Caco-2 (cell line): Measurements from ENCODE around the gene KLHL13. TPM values are rescaled to one million over a fixed set of nuclear protein-coding genes. Genes with fewer than 3 reads are reported as not detected.

Source experiments
- BruUV-seq: library from RNA; stranded (reverse); fragments of 400-500 nt; replicated peaks from 2 replicates; lab custom pipeline; 2021; lab: Mats Ljungman, UMichigan
- CTCF ChIA-PET: fragments of 300-600 bp; sonication (Branson Sonifier 250); formaldehyde crosslinking; loops from one replicate; lab custom pipeline; 2022; ENCODE audit warnings: antibody characterized with exemption; lab: Charles Lee
- POLR2A ChIA-PET: fragments of 300-600 bp; sonication (Branson Sonifier 250); formaldehyde crosslinking; loops from one replicate; lab custom pipeline; 2022; ENCODE audit warnings: antibody characterized with exemption; lab: Charles Lee
- DNase-seq, 2 experiments: peaks; one replicate each; pipeline versions ENCODE4 v3.0.0 to v3.0.0-alpha.2; 2020 to 2022
- H3K27me3 ChIP-seq: replicated peaks from 2 replicates; pipeline ENCODE4 v1.6.0; 2011; ENCODE audit warnings: low read length; ENCODE audit not compliant: control insufficient read depth, insufficient read depth
- H3K36me3 ChIP-seq: 2 replicates; pipeline ENCODE4 v1.5.1; 2011; ENCODE audit warnings: low read length; ENCODE audit not compliant: control insufficient read depth, insufficient read depth
- H3K4me1 ChIP-seq: fragments of 250-450 bp; sonication (Bioruptor Pico); 2 replicates; pipeline ENCODE4 v1.5.1; 2020; ENCODE audit warnings: mild to moderate bottlenecking
- H3K4me3 ChIP-seq: 2 replicates; pipeline ENCODE4 v1.5.1; 2011; ENCODE audit warnings: low read depth, mild to moderate bottlenecking, control low read depth, low read length
- H3K9me3 ChIP-seq: fragments of 250-450 bp; sonication (Bioruptor Pico); 2 replicates; pipeline ENCODE4 v1.5.1; 2020; ENCODE audit warnings: mild to moderate bottlenecking, moderate library complexity
- H3K27ac Mint-ChIP-seq: one replicate; pipeline ENCODE4 v1.8.0; 2022; ENCODE audit warnings: mixed read lengths; ENCODE audit not compliant: unreplicated experiment
- H3K27me3 Mint-ChIP-seq: one replicate; pipeline ENCODE4 v1.8.0; 2022; ENCODE audit warnings: mixed read lengths; ENCODE audit not compliant: insufficient read depth, unreplicated experiment
- H3K36me3 Mint-ChIP-seq: one replicate; pipeline ENCODE4 v1.8.0; 2022; ENCODE audit warnings: mild to moderate bottlenecking, mixed read lengths; ENCODE audit not compliant: insufficient read depth, unreplicated experiment
- H3K4me1 Mint-ChIP-seq: one replicate; pipeline ENCODE4 v1.8.0; 2022; ENCODE audit warnings: low read depth, mixed read lengths; ENCODE audit not compliant: unreplicated experiment
- H3K4me3 Mint-ChIP-seq: one replicate; pipeline ENCODE4 v1.8.0; 2022; ENCODE audit warnings: mild to moderate bottlenecking, moderate library complexity, mixed read lengths; ENCODE audit not compliant: unreplicated experiment
- H3K9me3 Mint-ChIP-seq: one replicate; pipeline ENCODE4 v1.8.0; 2022; ENCODE audit warnings: mixed read lengths; ENCODE audit not compliant: unreplicated experiment
- CTCF ChIP-seq, 2 experiments: fragments of 200-600 bp in 1 of 2; IDR thresholded peaks; 1 replicate in 1 of 2; 2 replicates in 1 of 2; pipeline versions ENCODE4 v1.5.1 to v1.8.0; 2011 to 2022; ENCODE audit warnings: antibody characterized with exemption in 1 of 2, control low read depth in 1 of 2, inconsistent platforms in 1 of 2, low read depth in 1 of 2, low read length in 1 of 2, mild to moderate bottlenecking in 1 of 2, moderate library complexity in 1 of 2; ENCODE audit not compliant: insufficient read depth in 1 of 2, severe bottlenecking in 1 of 2, unreplicated experiment in 1 of 2
- intact Hi-C: fragments of 100-400 bp; cut with micrococcal nuclease; formaldehyde crosslinking; loops from one replicate; pipeline ENCODE4 v1.10.0; 2022; ENCODE audit not compliant: unreplicated experiment
- total RNA-seq: library from RNA; stranded (reverse); gene quantifications from 2 replicates; pipeline ENCODE4 v1.2.3, GENCODE V29; 2022

KLHL13 gene
- total RNA-seq, 1 experiment from 2014 or later = 9.1 TPM

DNA sequence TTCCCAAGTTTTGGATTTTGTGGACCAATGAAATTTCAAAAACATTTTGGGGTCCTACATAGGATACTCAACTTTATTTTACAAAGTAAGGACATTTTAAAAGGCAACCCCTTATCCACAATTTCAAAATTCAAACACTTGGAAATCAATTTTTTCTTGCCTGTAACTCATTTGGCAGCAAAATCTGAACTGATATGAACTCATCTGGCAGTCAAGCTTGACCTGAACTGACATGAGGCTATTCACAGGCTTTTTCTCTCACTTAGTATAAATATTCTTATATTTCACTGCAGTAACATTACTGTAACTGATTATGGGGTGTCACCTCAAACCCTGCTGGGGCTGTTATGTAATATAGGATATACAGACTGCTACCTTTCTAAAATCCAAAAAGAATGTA is 116.1 kb downstream of the KLHL13 start:
- intact Hi-C loops = no loop called here
- ChIA-PET CTCF (no interaction called here), POLR2A (no interaction called here)
- Mint-ChIP-seq H3K27me3 (no peaks in the 10 kb centered on the region), H3K4me3 (no peak overlapping the region), H3K4me1 (no peaks in the 10 kb centered on the region), H3K36me3 (no peaks in the 10 kb centered on the region), H3K27ac (no peak overlapping the region), H3K9me3 (no peaks in the 10 kb centered on the region)
- BruUV-seq = no TSS peak
- Histone ChIP-seq H3K27me3 (no peaks in the 10 kb centered on the region), H3K9me3 (no peaks in the 10 kb centered on the region), H3K4me1 (no peaks in the 10 kb centered on the region), H3K4me3 (no peak overlapping the region), H3K36me3 (no peaks in the 10 kb centered on the region)
- no peak for DNase-seq
- TF ChIP-seq CTCF (IDR thresholded peaks at IDR 0.05; ENCODE audit: insufficient read depth in 1 of 2, low read depth in 1 of 2, low read length in 1 of 2, severe bottlenecking in 1 of 2, unreplicated experiment in 1 of 2) = no peak

DNA sequence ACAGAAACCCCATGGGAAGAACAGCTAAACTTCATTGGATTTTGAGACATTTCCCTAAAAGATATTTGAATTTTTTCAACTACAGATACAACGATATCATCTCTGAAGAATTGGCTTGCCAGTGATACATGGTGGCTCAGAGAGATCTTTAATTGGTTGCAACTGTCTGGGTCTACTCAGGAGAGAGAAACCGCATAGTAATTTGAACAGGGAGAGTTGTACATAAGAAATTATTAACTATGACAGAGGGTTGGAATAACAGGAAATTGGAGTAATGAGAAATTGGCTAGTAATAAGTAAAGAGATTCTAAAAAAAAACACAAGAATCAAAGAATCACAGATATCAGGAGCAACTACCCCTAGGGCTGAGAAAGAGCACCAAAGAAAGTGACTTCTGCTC is 118.4 kb downstream of the KLHL13 start:
- no peaks in the 10 kb centered on the region for H3K9me3 Mint-ChIP-seq
- Histone ChIP-seq H3K36me3 (no peaks in the 10 kb centered on the region), H3K9me3 (no peaks in the 10 kb centered on the region), H3K4me3 (no peak overlapping the region), H3K27me3 (no peaks in the 10 kb centered on the region), H3K4me1 (no peaks in the 10 kb centered on the region)
- BruUV-seq = no TSS peak
- no peaks in the 10 kb centered on the region for H3K36me3 Mint-ChIP-seq
- H3K4me1 Mint-ChIP-seq = no peaks in the 10 kb centered on the region
- intact Hi-C loops = no loop called here
- DNase-seq = no peak
- no peak for TF ChIP-seq CTCF (IDR thresholded peaks at IDR 0.05; ENCODE audit: insufficient read depth in 1 of 2, low read depth in 1 of 2, low read length in 1 of 2, severe bottlenecking in 1 of 2, unreplicated experiment in 1 of 2)
- H3K27ac Mint-ChIP-seq = no peak overlapping the region
- ChIA-PET CTCF (no interaction called here), POLR2A (no interaction called here)
- H3K4me3 Mint-ChIP-seq = no peak overlapping the region
- H3K27me3 Mint-ChIP-seq = no peaks in the 10 kb centered on the region

DNA sequence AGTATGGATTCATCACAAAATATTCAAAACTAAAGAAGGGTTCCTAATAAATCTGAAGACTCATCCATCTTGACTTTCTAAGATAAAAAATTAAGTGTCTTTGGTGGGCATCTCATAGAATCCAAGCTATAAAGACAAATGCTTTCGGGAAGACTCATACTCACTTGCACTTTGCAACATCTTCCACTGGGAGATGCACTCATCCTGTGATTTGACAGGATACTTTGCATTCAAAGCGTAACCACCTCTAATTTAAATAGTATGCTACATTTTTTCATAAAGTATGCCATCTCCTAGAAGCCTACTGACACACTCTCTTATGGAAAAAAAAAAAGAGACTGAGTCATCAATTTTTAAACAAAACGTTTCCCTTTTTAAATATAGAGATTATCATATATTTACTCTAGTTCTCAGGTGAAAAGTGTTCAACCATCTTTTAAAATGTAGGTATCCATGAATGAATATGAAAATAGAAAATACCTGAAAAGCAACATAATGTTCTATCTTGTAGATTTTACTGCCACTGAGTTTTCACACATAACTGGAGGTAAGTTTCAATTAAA is 119.6 kb downstream of the KLHL13 start:
- Histone ChIP-seq H3K4me1 (no peaks in the 10 kb centered on the region), H3K36me3 (no peaks in the 10 kb centered on the region), H3K27me3 (no peaks in the 10 kb centered on the region), H3K4me3 (no peak overlapping the region), H3K9me3 (no peaks in the 10 kb centered on the region)
- no peak overlapping the region for H3K27ac Mint-ChIP-seq
- no TSS peak for BruUV-seq
- H3K4me1 Mint-ChIP-seq = peaks cover 3% of the 10 kb centered on the region
- no peaks in the 10 kb centered on the region for H3K36me3 Mint-ChIP-seq
- ChIA-PET CTCF (interaction anchor here (0.6 to 1.8 kb wide), 2 partner anchors 229 to 286 kb away, joined by 5 to 7 read pairs; no protein-coding TSS in a partner anchor), POLR2A (no interaction called here)
- intact Hi-C loops = loop anchor here (1.0 to 2.0 kb wide), 4 partner anchors 120 to 257 kb away; no protein-coding TSS in a partner anchor
- no peaks in the 10 kb centered on the region for H3K9me3 Mint-ChIP-seq
- no peaks in the 10 kb centered on the region for H3K27me3 Mint-ChIP-seq
- H3K4me3 Mint-ChIP-seq = no peak overlapping the region
- no peak for DNase-seq
- peak in 1 of 2 experiments; percentile 65 for TF ChIP-seq CTCF (IDR thresholded peaks at IDR 0.05; ENCODE audit: insufficient read depth in 1 of 2, low read depth in 1 of 2, low read length in 1 of 2, severe bottlenecking in 1 of 2, unreplicated experiment in 1 of 2)
